ENCODE results near the gene TBC1D23.
"Not testable (repeated sequence)": the region's sequence is repeated elsewhere in the genome, so short reads cannot be mapped to it uniquely, and the experiment has no call there.

TBC1D23 gene

DNA sequence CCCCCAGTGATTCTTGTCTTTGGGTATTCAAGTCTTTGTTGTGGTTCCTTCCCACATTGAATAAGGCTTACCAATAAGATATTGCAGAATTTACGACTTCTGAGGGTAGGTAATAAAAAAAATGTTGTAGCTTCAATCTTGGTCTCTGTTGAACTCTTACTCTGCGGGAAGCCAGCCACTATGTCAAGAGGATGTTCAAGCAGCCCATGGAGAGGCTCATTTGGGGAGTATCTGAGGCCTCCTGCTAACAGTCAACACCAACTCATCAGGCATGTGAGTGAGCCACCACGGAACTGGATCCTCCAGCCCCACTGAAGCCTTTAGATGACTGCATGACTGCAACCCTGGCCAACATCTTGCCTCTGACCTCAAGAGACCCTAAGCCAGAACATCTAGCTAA lies 3.2 kb upstream of the TBC1D23 start:
- DNase-seq, result no peak

DNA sequence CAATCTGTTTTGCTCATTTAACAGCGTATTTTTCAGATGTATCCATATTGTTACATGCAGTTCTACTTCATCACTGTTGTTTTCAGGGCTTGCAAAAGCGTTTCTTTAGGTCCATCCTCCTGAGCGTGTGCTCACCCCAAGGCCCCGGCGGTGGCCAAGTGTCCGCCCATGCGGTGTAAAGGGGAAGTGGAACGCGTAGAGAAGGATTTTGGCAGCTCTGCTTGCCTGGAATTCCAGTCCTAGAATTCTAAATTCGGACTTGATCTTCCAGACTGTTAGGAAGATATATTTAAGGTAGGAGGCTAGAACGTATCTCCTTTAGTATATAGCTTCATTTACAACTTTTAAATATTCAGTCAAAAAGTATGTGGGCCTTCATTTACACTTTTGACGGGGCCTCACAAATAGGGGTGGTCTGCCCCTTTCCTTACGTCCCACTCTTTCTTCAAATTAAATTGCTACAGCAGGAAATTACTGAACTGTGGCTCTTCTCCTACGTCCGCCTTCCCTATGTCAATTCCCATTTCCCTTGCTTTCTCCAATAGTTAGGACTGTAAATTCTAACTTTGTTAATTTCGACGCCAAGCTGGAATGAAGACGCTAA lies 609 bp upstream of the TBC1D23 start:
- no peak for DNase-seq

DNA sequence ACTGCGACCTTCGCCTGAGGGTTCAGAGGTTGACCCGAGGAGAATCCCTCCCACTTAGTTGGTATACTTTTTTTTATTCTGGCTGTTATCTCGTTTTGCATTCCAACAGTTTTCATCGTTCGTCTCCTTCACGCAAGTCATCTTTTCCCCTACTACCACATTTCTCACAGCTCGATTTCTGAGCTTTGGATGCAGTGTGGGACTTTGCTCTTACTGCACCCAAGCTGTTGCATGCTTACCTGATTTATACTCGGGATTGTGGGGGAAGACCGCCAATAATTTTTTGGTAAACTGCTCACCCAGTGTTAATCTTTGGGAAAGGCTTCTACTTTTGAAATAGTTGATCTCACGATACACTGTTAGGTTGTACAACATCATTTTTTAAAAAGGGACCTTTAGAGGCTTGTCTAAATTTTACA lies 702 bp downstream of the TBC1D23 start:
- no peak for DNase-seq

DNA sequence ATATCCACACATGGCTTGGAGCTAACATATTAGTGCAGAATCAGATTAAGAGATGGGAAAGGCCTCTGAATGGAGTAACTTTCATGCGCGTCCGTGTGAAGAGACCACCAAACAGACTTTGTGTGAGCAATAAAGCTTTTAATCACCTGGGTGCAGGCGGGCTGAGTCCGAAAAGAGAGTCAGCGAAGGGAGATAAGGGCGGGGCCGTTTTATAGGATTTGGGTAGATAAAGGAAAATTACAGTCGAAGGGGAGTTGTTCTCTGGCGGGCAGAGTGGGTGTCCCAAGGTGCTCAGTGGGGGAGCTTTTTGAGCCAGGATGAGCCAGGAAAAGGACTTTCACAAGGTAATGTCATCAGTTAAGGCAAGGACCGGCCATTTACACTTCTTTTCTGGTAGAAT lies 2.1 kb downstream of the TBC1D23 start:
- DNase-seq, result not testable (repeated sequence)

DNA sequence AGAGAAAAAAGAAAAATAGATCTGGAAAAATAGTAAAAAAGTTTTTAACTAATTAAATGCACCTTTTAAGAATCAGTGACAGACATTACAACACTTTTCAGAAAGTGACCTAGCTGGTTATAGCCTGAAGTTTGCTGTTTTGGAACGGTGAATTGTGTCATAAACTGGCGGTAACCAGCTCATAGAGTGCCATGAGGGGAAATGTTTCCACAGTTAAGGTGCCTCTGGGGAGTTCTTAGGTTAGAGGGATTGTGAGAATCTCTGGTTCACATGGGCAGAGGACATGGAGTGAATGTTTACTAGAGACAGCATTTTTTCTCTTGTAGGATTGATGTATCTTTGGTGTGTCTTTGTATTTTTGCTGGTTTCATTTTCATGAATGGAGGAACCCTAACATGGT lies 2.8 kb downstream of the TBC1D23 start:
- DNase-seq, result no peak

DNA sequence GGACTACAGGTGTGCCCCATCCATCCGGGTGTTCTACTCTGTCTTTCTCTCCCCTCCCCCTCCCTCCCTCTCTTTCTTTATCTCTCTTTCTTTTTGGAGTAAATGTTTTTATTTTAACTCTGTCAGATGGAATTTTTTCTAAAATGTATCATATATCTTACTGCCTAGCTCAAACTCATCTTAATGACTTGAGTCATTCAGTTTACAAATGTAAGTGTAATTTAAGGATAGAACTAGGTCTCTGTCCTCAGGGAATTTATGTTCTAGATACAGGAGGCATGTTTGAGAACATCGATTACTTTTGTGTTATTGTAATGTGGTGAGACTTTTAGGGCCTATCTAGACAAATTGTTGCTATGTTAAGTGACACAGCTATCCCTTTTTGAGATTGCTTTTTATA lies 3.5 kb downstream of the TBC1D23 start:
- DNase-seq, result no peak

DNA sequence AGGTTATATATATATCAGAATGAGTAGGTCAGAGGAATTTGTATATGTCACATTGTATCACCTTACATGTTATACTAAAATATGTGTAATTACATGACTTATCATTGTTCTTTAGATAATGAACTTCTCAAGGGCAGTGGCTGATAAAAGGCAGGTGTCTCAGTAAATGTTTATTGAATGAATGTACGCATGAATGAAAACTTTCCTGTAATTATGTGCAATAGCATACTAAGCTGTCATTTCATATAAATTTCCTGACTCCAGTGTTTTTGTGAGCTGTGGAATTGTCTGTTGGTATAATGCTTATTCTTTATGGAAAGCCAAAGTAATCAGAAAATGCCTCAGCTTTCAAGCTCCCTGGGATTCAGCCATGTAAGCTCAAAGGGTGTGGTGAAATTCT lies 4.2 kb downstream of the TBC1D23 start:
- no peak for DNase-seq

DNA sequence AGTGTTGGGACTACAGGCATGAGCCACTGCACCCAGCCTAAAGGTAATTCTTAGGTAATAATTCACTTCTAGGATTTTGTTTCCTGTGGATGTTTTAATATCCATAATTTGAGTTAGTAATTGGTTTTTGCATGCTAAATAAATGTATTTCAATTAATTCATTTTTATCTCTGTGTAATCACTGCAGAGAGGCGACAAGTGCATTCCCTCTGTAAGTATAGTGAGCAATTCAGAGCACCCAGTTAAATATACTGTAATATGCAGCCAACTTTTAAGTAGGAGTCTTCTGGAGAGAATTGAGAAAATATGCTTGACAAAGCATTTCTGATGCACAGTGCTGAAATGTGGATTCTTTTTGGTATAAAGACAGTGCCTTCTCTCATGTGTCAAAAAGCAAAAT lies 5.7 kb downstream of the TBC1D23 start:
- DNase-seq, result no peak

DNA sequence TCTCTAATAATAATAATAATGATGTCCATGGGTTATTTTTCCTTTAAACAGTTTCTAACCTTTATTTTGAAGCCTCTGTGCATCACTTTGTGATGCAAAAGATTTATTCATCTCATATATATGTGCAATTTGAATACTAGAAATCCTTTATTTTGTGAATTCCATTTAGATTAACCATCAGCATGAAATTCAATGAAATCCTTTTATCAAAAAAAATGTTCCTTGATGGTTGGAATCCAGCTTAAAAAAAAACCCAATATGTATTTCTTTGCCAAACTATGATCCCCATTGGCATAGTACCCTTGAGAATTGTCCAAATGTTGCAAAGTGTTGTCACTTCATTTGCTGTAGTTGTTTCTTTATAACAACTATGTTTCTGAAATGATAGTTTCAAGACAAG lies 7.4 kb downstream of the TBC1D23 start:
- no peak for DNase-seq

DNA sequence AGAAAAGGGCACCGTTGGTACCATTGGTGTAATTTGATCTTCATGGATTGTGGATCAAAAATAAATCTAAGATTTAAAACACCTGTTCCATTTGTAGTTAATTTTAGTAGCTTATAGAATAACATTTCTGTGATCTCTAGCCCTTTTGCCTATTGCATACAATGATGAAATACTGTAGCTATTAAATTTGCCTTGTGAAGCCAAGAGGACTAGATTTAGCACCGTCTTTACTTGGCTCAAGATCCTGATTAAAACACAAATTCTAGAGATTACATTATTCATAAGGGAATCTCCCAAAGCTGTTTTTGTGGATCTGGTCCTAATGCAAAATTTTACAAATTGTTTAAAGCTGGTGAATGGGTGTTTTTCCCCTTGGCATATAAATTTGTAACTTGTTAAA lies 8.2 kb downstream of the TBC1D23 start:
- DNase-seq, result no peak

DNA sequence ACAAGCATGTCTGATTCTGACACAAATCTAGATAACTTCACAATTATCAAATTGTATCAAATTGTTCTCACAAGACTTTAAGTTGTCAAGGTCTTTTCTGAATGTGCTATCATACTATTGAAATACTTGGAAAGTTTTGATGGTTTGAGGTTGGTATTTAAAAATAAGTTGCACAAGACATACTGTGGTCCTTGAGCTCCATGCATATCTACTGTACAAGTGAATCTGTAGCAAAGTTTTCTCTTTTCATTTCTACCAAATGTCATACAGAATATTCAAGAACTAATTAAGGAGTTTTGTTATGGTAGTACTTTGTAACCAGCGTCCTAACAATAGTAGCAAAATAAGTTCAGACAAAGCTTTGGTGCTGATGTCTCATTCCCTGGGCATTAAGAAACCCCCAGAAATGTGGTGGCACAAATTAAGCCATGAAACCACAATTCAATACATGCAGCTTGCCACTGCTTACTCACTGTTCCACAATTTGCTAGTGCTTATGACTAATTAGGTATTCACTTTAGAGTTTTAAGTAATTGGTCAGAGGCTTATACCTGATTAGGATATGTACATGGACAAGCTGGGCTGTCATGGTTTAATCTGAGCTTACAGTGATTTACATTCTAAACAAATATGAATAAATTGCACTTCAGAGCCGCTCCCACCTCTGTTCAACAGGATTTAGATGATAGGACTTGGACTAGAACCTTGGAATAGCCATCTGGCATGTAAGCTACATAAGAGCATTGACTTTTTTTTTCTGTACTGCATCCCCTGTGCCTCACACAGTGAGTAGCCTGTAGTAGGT lies 8.8 kb downstream of the TBC1D23 start:
- no peak for DNase-seq

DNA sequence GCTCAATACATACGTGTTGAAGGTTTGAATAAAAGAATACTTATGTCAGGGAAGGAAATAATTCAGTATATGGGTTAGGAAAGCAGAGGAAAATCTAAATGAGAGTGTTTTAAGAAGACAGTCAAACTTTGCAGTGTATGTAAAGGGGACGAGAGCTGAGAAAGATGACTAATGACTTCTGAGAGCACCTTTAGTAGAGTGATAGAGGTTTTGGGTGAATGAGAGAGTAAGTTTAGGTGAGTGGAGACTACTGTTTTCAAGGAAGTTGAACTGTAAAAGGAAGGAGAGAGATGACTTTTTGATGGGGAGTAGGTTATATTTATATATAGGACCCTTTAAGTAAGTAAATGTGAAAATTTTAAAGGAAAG lies 9.4 kb downstream of the TBC1D23 start:
- no peak for DNase-seq

DNA sequence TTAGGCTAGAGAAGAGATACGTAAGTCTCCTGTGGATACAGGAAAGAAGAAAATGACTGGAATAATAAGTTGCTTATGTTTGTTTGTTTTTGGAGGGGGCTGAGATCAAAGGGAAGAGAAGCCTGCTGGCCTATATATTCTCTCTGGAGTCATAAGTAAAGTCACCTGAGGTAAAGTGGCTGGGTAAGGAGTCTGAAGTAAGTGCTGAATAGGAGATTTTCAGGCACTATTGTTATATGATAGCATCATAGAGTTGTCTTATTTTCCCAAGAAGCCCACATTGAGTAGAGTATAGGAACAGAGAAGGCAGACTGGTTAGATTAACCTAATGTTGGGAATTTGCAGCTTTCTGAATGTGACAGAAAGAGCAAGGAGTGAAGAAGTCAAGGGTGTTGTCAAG lies 10.7 kb downstream of the TBC1D23 start:
- DNase-seq, result no peak

DNA sequence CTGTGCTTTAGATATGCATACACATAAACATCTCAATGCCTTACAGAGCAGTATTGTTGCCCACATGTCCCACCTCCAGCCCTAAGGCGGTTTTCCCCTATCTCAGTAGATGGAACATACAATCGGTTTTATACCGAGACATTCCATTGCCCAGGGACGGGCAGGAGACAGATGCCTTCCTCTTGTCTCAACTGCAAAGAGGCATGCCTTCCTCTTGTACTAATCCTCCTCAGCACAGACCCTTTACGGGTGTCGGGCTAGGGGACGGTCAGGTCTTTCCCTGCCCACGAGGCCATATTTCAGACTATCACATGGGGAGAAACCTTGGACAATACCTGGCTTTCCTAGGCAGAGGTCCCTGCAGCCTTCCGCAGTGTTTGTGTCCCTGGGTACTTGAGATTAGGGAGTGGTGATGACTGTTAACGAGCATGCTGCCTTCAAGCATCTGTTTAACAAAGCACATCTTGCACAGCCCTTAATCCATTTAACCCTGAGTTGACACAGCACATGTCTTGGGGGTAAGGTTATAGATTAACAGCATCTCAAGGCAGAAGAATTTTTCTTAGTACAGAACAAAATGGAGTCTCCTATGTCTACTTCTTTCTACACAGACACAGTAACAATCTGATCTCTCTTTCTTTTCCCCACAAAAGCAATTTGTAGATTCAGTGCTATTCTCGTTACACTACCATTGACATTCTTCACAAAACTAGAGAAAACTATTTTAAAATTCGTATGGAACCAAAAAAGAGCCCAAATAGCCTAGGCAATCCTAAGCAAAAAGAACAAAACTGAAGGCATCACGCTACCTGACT lies 12.2 kb downstream of the TBC1D23 start:
- DNase-seq, result not testable (repeated sequence)

DNA sequence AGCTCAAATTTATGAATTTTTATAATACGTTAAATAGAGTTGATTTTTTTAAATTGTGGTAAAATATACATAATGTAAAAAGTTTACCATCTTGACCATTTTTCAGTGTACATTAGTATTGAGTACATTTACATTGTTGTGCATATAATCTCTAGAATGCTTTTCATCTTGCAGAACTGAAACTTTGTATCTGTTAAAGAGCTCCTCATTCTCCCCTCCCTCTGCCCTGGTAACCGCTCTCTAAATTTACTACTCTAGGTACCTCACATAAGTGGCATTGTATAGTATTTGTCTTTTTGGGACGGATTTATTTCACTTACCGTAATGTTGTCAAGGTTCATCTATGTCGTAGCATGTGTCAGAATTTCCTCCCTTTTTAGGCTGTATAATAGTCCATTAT lies 13.6 kb downstream of the TBC1D23 start:
- no peak for DNase-seq

DNA sequence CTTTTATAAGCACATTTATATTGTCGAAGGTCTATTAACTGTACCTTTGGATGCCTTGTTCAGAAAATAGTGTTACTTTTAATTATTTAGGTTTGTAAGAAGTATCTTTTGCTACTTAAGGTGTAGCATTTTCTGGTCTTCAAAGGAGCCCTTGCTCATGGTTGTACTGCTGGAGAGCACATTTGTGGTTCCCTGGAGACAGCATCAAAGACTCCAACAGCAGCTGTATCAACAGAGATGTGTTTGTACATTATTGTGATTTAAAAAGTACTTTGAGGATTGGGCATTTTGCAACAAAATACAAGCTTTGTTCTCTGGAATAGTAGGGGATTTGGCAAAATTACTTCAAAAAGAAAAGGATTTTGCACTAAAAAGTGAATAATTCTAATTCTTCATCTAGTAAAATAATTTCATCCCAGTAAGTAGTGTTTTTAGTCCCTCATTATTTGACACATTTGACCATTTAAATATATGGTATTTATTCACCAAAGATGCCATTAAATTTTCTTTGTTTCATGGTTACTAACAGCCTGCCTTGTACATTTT lies 16.5 kb downstream of the TBC1D23 start:
- no peak for DNase-seq

DNA sequence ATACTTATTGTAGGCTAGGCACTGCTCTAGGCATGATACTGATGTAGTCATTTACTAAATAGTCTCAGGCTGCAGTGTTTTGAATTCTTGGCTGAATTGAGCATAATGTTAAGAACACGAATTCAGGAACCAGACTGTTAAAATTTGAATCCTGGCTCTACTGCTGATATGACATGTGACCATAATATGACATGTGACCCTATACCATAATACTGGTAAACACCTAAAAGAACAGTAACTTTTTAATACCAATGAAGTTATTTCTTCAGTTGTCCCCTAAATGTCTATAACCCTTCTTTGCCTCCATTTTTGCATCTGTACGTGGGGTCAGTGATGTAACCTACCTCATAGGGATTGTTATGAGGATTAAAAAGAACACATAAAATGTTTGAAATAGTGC lies 18.1 kb downstream of the TBC1D23 start:
- DNase-seq, result no peak

DNA sequence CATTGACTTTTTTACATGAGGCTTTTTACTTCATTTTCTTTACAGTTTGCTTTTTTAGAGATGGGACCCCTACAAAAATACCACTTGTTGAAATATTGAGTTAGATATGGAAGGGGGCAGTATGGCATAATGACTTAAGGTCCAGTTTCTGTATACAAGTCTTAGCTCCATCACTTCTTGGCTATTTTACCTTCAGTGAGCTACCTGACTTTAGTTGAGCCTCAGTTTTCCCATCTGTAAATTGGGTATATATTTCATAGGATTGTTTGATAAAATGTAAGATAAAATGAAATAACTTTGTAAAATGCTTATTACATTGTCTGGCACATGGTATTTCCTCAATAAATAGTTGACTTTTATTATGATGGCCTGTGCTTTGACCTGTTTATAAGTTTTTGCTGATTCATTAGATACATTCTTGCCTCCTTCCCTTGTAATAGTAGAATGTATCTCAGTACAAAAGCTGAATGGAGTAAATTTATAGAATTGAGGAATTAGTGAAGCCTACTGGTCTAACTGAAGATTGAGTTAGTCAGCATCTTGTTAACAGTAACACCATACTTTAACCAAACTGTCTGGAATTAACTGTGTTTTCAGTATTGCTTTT lies 27.6 kb downstream of the TBC1D23 start:
- DNase-seq, result no peak

DNA sequence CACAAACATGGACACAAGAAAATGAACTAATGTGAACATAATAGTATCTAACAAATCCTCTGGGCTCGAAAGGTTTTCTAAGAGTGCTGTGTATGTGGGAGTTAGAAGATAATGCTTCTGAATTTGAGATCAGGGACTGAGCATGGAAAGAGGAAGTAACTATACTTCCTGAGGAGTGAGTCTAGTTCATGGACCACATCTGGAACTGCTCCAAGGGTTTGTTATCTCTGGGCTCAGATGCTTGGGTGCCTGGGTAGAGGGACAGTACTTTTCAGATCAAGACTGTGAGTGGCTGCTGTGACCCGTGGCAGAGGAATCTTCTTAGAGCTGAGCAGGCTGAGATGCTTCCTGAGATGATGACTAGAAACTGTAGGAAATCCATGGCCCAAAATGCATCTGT lies 28.5 kb downstream of the TBC1D23 start:
- DNase-seq, result no peak

DNA sequence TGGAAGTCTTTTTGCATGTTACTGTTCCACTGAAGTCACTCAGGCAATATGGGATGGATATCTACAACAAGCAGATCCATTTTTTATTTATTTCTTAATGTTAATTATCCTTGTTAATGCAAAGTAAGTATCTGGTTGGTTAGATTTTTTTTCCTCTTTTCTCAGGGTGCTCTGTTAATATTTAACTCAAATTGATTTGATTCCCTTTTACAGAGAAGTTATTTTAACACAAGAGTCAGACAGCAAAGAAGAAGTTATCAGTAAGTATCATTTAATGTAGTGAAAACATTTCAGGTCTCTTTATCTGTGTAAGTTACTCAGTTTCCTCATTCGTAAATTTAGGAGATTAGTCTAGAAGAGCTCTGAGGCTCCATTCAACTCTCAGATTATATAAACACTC lies 34.3 kb downstream of the TBC1D23 start:
- DNase-seq, result no peak

DNA sequence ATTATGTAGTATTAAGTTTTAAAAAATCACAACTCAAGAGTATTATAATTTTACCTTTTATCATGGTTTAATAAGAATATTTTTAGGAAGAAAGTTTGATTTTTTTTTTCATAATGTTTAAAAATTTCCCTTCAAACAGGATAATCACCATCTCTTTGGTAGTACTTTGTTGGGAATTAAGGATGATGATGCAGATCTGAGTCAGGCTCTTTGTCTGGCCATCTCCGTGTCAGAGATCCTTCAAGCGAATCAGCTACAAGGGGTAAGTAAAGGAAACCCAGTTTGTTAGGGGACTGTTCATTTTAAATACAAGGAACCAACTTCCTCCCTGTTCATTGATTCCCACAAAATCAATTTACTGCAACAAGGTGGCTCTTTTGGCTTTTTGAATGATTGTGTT lies 37.0 kb downstream of the TBC1D23 start:
- no peak for DNase-seq

DNA sequence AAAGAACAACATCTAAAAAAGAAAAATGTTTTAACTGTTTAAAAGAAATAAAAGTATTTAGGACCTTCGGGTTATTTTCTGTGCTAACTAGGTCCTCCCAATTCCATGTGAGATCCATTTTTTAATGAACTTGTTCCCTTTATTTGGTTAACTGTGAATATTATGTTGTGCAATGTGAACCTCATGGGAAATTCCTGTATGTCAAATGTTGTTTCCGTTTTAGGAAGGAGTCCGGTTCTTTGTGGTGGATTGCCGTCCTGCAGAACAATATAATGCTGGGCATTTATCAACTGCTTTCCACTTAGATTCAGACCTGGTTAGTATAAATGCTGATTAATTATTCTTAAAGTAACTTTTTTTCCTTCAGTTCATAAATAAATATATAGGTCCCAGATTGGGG lies 38.2 kb downstream of the TBC1D23 start:
- no peak for DNase-seq

DNA sequence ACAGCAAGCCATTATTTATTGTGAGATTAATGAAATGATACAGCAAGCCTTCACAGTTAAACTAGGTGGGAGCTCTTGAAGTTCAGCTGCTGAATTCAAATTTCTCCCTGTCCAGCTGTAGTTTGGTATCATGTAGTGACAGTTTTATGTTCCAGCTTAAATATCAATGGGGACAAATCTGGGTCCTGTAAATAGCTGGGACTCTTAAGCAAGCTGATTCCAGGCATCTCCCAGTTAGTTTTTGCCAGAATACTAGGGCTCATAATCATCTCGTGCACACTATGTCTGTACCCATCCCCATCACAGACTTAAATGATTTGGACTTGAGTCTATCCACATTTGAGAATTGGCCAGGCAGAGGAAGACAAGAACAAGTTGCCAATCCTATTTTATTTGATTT lies 45.9 kb downstream of the TBC1D23 start:
- no peak for DNase-seq
